ENCODE data around the gene IL21R.

GRCh38 chr16:27353853-27354252, 48.1 kb upstream of the IL21R start:
- TF ChIP-seq, protein P1, sequence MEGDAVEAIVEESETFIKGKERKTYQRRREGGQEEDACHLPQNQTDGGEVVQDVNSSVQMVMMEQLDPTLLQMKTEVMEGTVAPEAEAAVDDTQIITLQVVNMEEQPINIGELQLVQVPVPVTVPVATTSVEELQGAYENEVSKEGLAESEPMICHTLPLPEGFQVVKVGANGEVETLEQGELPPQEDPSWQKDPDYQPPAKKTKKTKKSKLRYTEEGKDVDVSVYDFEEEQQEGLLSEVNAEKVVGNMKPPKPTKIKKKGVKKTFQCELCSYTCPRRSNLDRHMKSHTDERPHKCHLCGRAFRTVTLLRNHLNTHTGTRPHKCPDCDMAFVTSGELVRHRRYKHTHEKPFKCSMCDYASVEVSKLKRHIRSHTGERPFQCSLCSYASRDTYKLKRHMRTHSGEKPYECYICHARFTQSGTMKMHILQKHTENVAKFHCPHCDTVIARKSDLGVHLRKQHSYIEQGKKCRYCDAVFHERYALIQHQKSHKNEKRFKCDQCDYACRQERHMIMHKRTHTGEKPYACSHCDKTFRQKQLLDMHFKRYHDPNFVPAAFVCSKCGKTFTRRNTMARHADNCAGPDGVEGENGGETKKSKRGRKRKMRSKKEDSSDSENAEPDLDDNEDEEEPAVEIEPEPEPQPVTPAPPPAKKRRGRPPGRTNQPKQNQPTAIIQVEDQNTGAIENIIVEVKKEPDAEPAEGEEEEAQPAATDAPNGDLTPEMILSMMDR (IDR thresholded peaks at IDR 0.05), result no peak
- TF ChIP-seq POLR2A (IDR thresholded peaks at IDR 0.05), result no peak

Data from heart left ventricle (tissue), 13 donors.